Fibroblast of skin of back (primary cell): Measurements from ENCODE around the gene PEDS1.

Source experiments
- DNase-seq: peaks from one replicate; pipeline ENCODE4 v3.0.0-alpha.2; 2013

The PEDS1 gene

GRCh38 chr20:50133474-50134217, 19.9 kb downstream of the PEDS1 start:
- no peak for DNase-seq

- DNase-seq = no peak
These were observed 20.5 kb downstream of the PEDS1 start for GRCh38 chr20:50133041-50133440.

- DNase-seq = peak; percentile 69
These were observed 22.5 kb downstream of the PEDS1 start for GRCh38 chr20:50130995-50131394.

- peak; percentile 54 for DNase-seq
These were observed 23.2 kb downstream of the PEDS1 start for GRCh38 chr20:50130356-50130723.

- peak; percentile 53 for DNase-seq
These were observed 23.7 kb downstream of the PEDS1 start for GRCh38 chr20:50129662-50130355.

GRCh38 chr20:50128520-50128905, 25.0 kb downstream of the PEDS1 start:
- no peak for DNase-seq

GRCh38 chr20:50127587-50128519, 25.7 kb downstream of the PEDS1 start:
- no peak for DNase-seq

GRCh38 chr20:50126662-50127061, 26.9 kb downstream of the PEDS1 start:
- no peak for DNase-seq

- DNase-seq = no peak
These were observed 28.2 kb downstream of the PEDS1 start for GRCh38 chr20:50125279-50125678.

- DNase-seq = no peak
These were observed 29.0 kb downstream of the PEDS1 start for GRCh38 chr20:50124496-50124895.

GRCh38 chr20:50123418-50123817, 30.1 kb downstream of the PEDS1 start:
- no peak for DNase-seq

- DNase-seq = no peak
These were observed 30.8 kb downstream of the PEDS1 start for GRCh38 chr20:50122763-50123162.

- DNase-seq = peak; percentile 49
These were observed 31.7 kb downstream of the PEDS1 start for GRCh38 chr20:50121858-50122271.

GRCh38 chr20:50120935-50121693, 32.4 kb downstream of the PEDS1 start:
- DNase-seq = peak; percentile 56

- no peak for DNase-seq
These were observed 35.3 kb downstream of the PEDS1 start for GRCh38 chr20:50118203-50118602.

GRCh38 chr20:50116368-50116999, 37.0 kb downstream of the PEDS1 start:
- DNase-seq = no peak

- peak; percentile 96 for DNase-seq
These were observed 37.7 kb downstream of the PEDS1 start for GRCh38 chr20:50115591-50116367.

- DNase-seq = no peak
These were observed 38.4 kb downstream of the PEDS1 start for GRCh38 chr20:50115041-50115512.

- DNase-seq = no peak
These were observed 39.9 kb downstream of the PEDS1 start for GRCh38 chr20:50113420-50114224.
